Lower leg skin (tissue), 4 donors: ENCODE results near the gene LNX2. TPM values are rescaled to one million over a fixed set of nuclear protein-coding genes. Genes with fewer than 3 reads are reported as not detected.

Experiments
- DNase-seq, 2 donors: peaks; one replicate each; pipeline ENCODE4 v3.0.0-alpha.2; 2019; ENCODE audit warnings: low spot score in 2 of 2
- H3K4me3 ChIP-seq: fragments of 200-600 bp; sonication (generic); 2 replicates; pipeline ENCODE4 v1.5.1; 2017; ENCODE audit warnings: mild to moderate bottlenecking, low read depth; ENCODE audit not compliant: poor library complexity, severe bottlenecking
- CTCF ChIP-seq, 3 donors: fragments of 450-650 bp; IDR thresholded peaks; one replicate each; pipeline ENCODE4 v1.5.1; 2016; ENCODE audit warnings: antibody characterized with exemption in 3 of 3, mild to moderate bottlenecking in 3 of 3, moderate library complexity in 2 of 3
- POLR2A ChIP-seq, 2 donors: fragments of 450-650 bp; IDR thresholded peaks; one replicate each; pipeline ENCODE4 v1.6.1; 2016 to 2017; ENCODE audit warnings: antibody characterized with exemption in 2 of 2, mild to moderate bottlenecking in 1 of 2, moderate library complexity in 1 of 2
- WGBS, 2 donors: methylation state at CpG; one replicate each; pipeline ENCODE4 v1.1.5; 2018; 5-methylcytosine and 5-hydroxymethylcytosine counted together
- intact Hi-C: fragments of 100-400 bp; cut with DNase I; formaldehyde crosslinking; loops from one replicate; pipeline ENCODE4 v1.15.0; 2023; ENCODE audit warnings: low total_unique reads
- total RNA-seq, 4 donors: library from RNA; depleted of rRNA; stranded (reverse); fragments of >200 nt; gene quantifications; one replicate each; pipeline ENCODE4 v1.1.0, GENCODE V29; 2016

LNX2 gene
- total RNA-seq, 4 donors from 2014 or later = 15.8 to 18.2 (median 17.0) TPM

GRCh38 chr13:27605610-27606200 lies 14.6 kb downstream of the LNX2 start:
- TF ChIP-seq CTCF (IDR thresholded peaks at IDR 0.05) (no peak), POLR2A (IDR thresholded peaks at IDR 0.05) (no peak)
- intact Hi-C loops = no loop called here
- DNase-seq = no peak
- 73 to 77% methylated on average over 2 of the region's 2 CpGs for WGBS, 2 donors
- H3K4me3 ChIP-seq = no peak overlapping the region

GRCh38 chr13:27605099-27605498 lies 15.2 kb downstream of the LNX2 start:
- H3K4me3 ChIP-seq = no peak overlapping the region
- no peak for TF ChIP-seq CTCF (IDR thresholded peaks at IDR 0.05)
- no peak for TF ChIP-seq POLR2A (IDR thresholded peaks at IDR 0.05)
- DNase-seq = no peak
- intact Hi-C loops = no loop called here
- WGBS, 2 donors = 94 to 96% methylated on average over 3 of the region's 3 CpGs

- H3K4me3 ChIP-seq = no peak overlapping the region
- intact Hi-C loops = no loop called here
- TF ChIP-seq CTCF (IDR thresholded peaks at IDR 0.05) (no peak), POLR2A (IDR thresholded peaks at IDR 0.05) (no peak)
- no peak for DNase-seq
- WGBS, 2 donors = 95 to 96% methylated on average over 2 of the region's 2 CpGs
These were observed 18.5 kb downstream of the LNX2 start for GRCh38 chr13:27601803-27602202.

GRCh38 chr13:27601208-27601607 lies 19.1 kb downstream of the LNX2 start:
- intact Hi-C loops = no loop called here
- 85 to 91% methylated on average over 2 of the region's 2 CpGs for WGBS, 2 donors
- DNase-seq = no peak
- no peak overlapping the region for H3K4me3 ChIP-seq
- TF ChIP-seq CTCF (IDR thresholded peaks at IDR 0.05) (no peak), POLR2A (IDR thresholded peaks at IDR 0.05) (no peak)

GRCh38 chr13:27600711-27601110 lies 19.6 kb downstream of the LNX2 start:
- intact Hi-C loops = no loop called here
- no peak overlapping the region for H3K4me3 ChIP-seq
- no peak for DNase-seq
- WGBS, 2 donors = 88 to 93% methylated on average over 1 of the region's 1 CpG
- TF ChIP-seq POLR2A (IDR thresholded peaks at IDR 0.05) = no peak
- no peak for TF ChIP-seq CTCF (IDR thresholded peaks at IDR 0.05)
